EL (cell line): Measurements from ENCODE around the gene NOPCHAP1.
"Not testable (repeated sequence)": the region's sequence is repeated elsewhere in the genome, so short reads cannot be mapped to it uniquely, and the experiment has no call there.

Experiments
- DNase-seq: peaks from one replicate; pipeline ENCODE4 v3.0.0-alpha.2; 2016

NOPCHAP1 gene, protein sequence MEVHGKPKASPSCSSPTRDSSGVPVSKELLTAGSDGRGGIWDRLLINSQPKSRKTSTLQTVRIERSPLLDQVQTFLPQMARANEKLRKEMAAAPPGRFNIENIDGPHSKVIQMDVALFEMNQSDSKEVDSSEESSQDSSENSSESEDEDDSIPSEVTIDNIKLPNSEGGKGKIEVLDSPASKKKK

GRCh38 chr12:104986022-104986941 is at the start of gene NOPCHAP1:
TSS of gene NOPCHAP1 (plus strand) at chr12:104986316. CDS start at chr12:104986353, 37 bp downstream.
- peak; percentile 91 for DNase-seq

- DNase-seq = peak; percentile 30
These were observed 47.7 kb upstream of the NOPCHAP1 start for GRCh38 chr12:104938371-104938770.

GRCh38 chr12:104939089-104939488 is 47.0 kb upstream of the NOPCHAP1 start:
- no peak for DNase-seq

GRCh38 chr12:104941454-104941853 is 44.7 kb upstream of the NOPCHAP1 start:
- no peak for DNase-seq

DNA sequence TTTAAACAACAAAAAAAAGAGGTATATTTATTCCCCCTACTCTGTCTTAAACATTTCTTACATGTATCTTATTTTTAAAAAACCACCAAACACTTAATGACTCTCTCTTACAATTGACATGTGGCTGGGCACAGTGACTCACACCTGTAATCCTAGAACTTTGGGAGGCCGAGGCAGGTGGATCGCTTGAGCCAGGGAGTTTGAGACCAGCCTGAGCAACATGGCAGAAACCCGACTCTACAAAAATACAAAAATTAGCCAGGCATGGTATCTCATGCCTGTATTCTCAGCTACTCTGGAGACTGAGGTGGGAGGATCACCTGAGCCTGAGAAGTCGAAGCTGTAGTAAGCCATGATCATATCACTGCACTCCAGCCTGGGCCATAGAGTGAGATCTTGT is 44.0 kb upstream of the NOPCHAP1 start:
- no peak for DNase-seq

DNA sequence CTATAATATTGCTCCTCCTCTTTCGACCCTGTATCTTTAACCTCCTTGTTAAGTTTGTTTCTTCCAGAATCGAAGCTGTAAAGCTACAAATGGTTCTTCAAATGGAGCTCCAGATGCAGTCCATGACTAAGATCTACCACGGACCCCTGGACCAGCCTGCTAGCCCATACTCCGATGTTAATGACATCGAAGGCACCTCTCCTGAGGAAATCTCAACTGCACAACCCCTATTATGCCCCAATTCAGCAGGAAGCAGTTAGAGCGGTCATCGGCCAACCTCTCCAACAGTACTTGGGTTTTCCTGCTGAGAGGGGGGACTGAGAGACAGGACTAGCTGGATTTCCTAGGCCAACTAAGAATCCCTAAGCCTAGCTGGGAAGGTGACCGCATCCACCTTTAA is 42.7 kb upstream of the NOPCHAP1 start:
- DNase-seq = not testable (repeated sequence)

DNA sequence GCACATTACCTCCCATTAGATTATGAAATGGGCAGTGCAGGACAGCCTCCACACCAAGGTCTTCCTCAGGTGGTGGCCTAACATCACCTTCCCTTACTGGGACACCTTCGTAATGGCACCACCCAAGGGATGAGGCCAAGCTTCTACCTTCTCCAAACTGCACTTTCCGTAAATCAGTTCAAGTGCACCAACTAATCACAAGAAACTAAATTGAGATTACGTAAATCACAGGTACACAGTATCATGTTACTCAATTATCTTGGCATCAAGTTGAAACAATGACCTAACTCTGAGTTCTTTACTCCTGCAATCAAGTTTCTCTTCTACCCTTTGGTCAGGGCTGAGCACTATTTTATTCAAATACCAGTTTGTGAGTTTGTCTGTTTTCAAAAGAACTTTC is 41.9 kb upstream of the NOPCHAP1 start:
- no peak for DNase-seq

DNA sequence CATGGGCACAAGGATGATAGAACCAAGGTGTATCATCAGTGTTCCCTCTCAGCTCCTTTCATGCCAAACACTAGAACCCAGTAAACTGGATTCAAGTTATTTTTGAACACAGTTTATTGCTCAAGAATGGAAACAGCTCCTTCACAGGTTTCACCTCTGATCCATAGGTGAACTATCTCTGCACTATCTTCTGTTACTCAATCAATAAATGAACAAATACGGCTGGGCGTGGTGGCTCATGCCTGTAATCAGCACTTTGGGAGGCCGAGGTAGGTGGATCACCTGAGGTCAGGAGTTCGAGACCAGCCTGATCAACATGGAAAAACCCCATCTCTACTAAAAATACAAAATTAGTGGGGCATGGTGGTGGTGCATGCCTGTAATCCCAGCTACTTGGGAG is 37.4 kb upstream of the NOPCHAP1 start:
- DNase-seq = not testable (repeated sequence)

GRCh38 chr12:104951759-104952509 is 34.2 kb upstream of the NOPCHAP1 start:
- DNase-seq = peak; percentile 39

- no peak for DNase-seq
These were observed 33.3 kb upstream of the NOPCHAP1 start for GRCh38 chr12:104952816-104953215.

DNA sequence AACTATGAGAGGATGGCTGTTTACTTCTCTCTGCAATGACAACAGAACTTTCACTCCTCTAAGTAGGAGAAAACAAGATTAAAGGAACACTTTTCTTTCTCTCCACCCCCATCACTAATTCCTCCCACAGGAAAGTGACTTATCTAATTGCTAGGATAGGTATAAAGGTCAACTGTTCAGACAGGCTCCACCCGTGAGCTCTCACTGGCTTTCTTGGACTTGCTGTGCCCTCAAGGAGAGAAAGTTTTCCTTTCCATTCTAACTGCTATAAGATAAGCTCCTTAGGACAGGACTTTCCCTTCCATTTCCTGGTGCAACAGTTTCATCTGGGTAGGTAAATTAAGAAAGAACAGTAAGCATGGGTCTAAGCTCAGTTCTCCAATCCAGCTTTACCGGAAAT is 32.8 kb upstream of the NOPCHAP1 start:
- DNase-seq = no peak

DNA sequence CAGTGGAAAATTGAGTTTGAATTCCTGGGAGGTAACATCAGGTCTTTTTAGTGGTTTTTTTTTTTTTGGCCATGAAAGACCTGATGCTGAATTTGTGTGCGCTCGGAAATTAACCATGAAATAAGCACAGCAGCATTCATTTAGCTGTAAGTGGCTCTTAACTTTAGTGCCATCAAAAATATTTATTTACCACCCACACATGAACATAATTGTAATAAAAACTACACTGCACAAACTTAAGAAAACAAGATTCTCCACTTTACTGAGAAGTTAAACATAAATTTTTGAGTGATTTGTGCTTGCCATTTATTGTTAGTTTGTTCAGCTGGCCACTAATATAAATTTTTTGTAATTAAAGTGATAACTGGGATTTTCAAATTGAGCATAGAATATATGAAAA is 30.4 kb upstream of the NOPCHAP1 start:
- no peak for DNase-seq

GRCh38 chr12:104956870-104957718 is 29.0 kb upstream of the NOPCHAP1 start:
- DNase-seq = no peak

DNA sequence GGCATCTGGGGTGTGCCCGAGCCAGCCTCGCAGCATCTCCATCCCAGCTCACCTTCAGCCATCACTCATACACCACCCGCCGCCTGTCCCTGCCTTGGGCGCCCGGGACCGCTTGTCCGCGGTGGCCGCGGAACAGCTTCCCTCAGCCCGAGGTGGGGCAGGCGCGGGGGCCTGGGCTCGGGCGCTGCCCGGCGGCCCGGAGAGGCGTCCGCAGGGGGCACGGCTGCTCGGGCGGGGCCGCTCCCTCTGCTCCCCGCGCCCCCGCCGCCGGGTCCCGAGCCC is 28.5 kb upstream of the NOPCHAP1 start:
- DNase-seq = peak; percentile 17

DNA sequence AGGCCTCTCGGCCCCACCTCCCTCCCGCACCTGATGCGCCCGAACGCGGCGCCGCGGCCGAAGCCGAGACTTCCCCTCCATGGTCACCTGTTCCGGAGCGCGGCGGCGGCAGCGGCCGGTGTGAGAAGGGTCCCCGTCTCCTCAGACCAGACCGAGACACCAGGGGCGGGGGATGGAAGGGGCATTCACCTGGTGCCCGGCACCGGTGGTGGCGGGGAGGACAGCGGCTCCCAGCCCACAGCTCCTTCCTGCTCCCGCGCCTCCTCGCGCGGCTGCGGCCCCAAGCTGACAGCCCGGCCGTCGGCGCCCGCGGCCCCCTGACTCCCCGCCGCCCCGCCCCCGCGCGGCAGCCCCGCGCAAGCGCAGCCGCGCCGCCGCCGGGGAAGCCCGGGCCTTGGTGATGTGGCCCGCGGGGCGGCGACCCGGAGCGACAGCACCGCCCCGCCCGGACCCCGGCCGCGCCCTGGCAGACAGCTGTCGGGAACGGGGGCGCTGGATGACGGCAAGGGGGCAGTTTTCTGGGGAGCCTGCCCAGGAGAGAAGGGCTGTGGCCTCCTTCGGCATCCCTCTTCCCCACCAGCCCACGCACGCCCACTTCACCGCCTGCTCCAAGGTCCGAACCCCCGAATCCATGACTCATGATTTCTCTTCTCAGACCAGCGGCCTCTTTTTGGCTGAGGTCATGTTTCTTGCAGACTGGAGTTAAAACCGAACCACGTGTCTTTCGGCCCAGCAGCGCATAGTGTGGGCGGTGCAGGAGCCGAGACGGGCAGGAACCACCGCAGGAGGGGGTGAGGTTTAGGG is 27.9 kb upstream of the NOPCHAP1 start, which contains the start of gene SLC41A2:
Gene SLC41A2, minus strand, starts transcription at position 290 of the 804 bp plus-strand sequence. CDS start 29,763 bp downstream, outside the sequence.
- DNase-seq = peak; percentile 96

GRCh38 chr12:104958805-104959334 is 27.2 kb upstream of the NOPCHAP1 start:
- no peak for DNase-seq

DNA sequence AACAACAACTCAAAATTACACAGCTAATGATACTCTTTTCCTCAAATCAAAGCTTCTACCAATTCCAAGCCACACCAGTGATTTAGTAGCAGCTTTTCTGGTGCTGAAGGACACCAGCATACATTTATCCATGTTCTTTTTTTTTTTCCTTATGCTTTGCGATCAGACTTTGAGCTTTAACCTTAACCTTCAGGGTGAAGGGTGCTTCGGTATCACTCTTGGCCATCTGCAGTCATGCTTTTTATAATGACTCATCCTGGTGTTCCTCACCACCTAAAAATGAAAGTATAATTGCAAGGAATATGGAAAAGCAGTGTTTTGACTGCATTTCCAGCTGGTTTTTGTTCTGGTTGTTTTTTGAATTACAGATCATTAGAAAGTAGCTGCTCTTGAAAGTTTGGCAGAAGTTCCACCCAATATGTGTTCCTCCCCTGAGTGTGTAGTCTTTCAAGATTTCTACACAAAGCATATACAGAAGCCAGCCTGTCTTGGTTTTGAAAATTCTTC is 26.7 kb upstream of the NOPCHAP1 start:
- DNase-seq = peak; percentile 63

- DNase-seq = no peak
These were observed 25.7 kb upstream of the NOPCHAP1 start for GRCh38 chr12:104960464-104960863.

- no peak for DNase-seq
These were observed 22.4 kb upstream of the NOPCHAP1 start for GRCh38 chr12:104963757-104964156.

DNA sequence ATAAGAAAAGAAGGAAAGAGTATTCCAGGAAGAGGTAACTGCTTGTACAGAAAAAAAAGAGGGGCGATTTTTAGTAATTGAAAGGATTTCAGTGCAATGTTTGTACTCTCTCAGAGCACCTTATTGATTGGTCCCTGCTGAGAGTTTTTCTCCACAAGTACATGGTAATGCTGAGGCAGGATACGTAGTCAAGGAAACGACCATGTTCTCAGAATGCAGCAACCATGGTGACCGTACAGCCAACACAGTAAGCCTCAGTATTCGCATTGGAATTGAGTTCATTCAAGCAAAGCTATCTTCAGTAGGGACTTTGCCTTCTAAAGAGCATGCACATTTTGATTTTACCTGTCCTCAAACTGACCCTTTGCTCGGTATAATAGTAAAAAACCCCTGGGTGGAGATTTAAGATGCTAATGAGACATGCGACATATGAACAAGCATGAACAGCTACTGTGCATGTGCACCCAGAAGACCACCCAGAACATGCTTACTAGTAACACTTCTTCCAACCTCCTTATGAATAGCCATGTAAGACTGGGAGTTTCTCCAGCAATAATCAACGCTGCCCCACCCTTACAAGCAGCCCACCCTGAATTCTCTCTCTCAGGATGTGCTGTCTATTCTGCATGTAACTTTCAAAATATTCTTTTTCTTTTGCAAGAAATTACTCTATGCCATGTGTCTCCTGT is 21.8 kb upstream of the NOPCHAP1 start:
- no peak for DNase-seq

DNA sequence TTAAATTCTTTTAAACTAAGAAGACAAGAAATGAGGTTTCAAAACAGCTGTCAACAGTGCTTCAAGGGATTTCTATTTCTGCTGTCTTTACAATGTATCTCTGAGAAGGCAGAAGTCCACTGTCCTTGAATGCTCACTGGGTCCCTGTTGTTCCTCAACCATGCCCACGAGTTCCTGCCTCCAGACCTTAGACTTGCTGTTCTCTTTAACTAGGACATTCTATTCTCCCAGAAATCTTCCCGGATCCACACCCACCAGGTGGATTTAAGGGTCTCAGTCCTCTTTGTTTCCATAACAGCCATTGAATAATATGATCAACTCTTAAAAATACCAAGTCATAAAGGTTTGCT is 21.3 kb upstream of the NOPCHAP1 start:
- no peak for DNase-seq
